Measurements from ENCODE around the gene CALCB.

The CALCB gene

GRCh38 chr11:15111215-15111614, 37.8 kb downstream of the CALCB start:
- H3K27ac ChIP-seq (ENCODE audit: extremely low read depth, low read depth, low read length), result no peak overlapping the region
- H3K9me3 ChIP-seq (ENCODE audit: control insufficient read depth, insufficient read depth, low read depth, low read length), result no peaks in the 10 kb centered on the region
- ChIA-PET CTCF (interaction anchor here (5.0 kb wide), 1 partner anchor 10 kb away, joined by 25 read pairs; no protein-coding TSS in a partner anchor), POLR2A (no interaction called here)
- H3K4me3 ChIP-seq (ENCODE audit: low read depth, low read length), result no peak overlapping the region
- TF ChIP-seq ZBTB17 (tag by site-specific recombination; IDR thresholded peaks at IDR 0.05), result no peak
- no peak for TF ChIP-seq ZNF692 (tag by site-specific recombination; IDR thresholded peaks at IDR 0.05)
- no peak for TF ChIP-seq ZNF394 (tag by site-specific recombination; IDR thresholded peaks at IDR 0.05; ENCODE audit: borderline replicate concordance)
- TF ChIP-seq ZNF2 (tag by site-specific recombination; IDR thresholded peaks at IDR 0.05), result no peak
- TF ChIP-seq GLIS2 (tag by site-specific recombination; IDR thresholded peaks at IDR 0.05), result no peak
- TF ChIP-seq GLI2 (tag by site-specific recombination; IDR thresholded peaks at IDR 0.05; ENCODE audit: borderline replicate concordance, low read depth), result no peak
- H3K4me1 ChIP-seq (ENCODE audit: control insufficient read depth, insufficient read depth, low read length), result no peaks in the 10 kb centered on the region
- H3K36me3 ChIP-seq (ENCODE audit: control insufficient read depth in 2 of 2, insufficient read depth in 1 of 2, low read length in 2 of 2), result no peaks in the 10 kb centered on the region

GRCh38 chr11:15112131-15112541, 38.7 kb downstream of the CALCB start:
- POLR2A ChIA-PET, result no interaction called here
- no peak overlapping the region for H3K27ac ChIP-seq (ENCODE audit: extremely low read depth, low read depth, low read length)

GRCh38 chr11:15113381-15113780, 40.0 kb downstream of the CALCB start:
- no peaks in the 10 kb centered on the region for H3K9me3 ChIP-seq (ENCODE audit: control insufficient read depth, insufficient read depth, low read depth, low read length)
- ChIA-PET CTCF (interaction anchor here (0.7 to 5.0 kb wide), 4 partner anchors 12 to 97 kb away, joined by 4 to 25 read pairs (median 4); no protein-coding TSS in a partner anchor), POLR2A (no interaction called here)
- no peak overlapping the region for H3K4me3 ChIP-seq (ENCODE audit: low read depth, low read length)
- no peaks in the 10 kb centered on the region for H3K36me3 ChIP-seq (ENCODE audit: control insufficient read depth in 2 of 2, insufficient read depth in 1 of 2, low read length in 2 of 2)
- H3K27ac ChIP-seq (ENCODE audit: extremely low read depth, low read depth, low read length), result no peak overlapping the region
- H3K4me1 ChIP-seq (ENCODE audit: control insufficient read depth, insufficient read depth, low read length), result no peaks in the 10 kb centered on the region
- TF ChIP-seq MZF1 (tag by site-specific recombination; IDR thresholded peaks at IDR 0.05; ENCODE audit: borderline replicate concordance) (no peak), ZFP3 (tag by site-specific recombination; IDR thresholded peaks at IDR 0.05; ENCODE audit: low read depth) (no peak), GLIS2 (tag by site-specific recombination; IDR thresholded peaks at IDR 0.05) (no peak), INSM2 (tag by site-specific recombination; IDR thresholded peaks at IDR 0.05) (no peak), ZBTB6 (tag by site-specific recombination; IDR thresholded peaks at IDR 0.05) (no peak), ZNF792 (tag by site-specific recombination; IDR thresholded peaks at IDR 0.05) (no peak), ZNF416 (tag by site-specific recombination; IDR thresholded peaks at IDR 0.05) (no peak), MEIS1 (CRISPR knock-in tag; IDR thresholded peaks at IDR 0.05; ENCODE audit: borderline replicate concordance) (no peak)

More at GRCh38 chr11:15112131-15112541, 38.7 kb downstream of the CALCB start:
- CTCF ChIA-PET, result interaction anchor here (0.7 to 5.0 kb wide), 2 partner anchors 11 to 14 kb away, joined by 3 to 25 read pairs; no protein-coding TSS in a partner anchor
- H3K36me3 ChIP-seq (ENCODE audit: control insufficient read depth in 2 of 2, insufficient read depth in 1 of 2, low read length in 2 of 2), result no peaks in the 10 kb centered on the region
- TF ChIP-seq ZNF133 (tag by site-specific recombination; IDR thresholded peaks at IDR 0.05), result no peak
- no peak for TF ChIP-seq ZEB2 (tag by site-specific recombination; IDR thresholded peaks at IDR 0.05)
- TF ChIP-seq ZNF747 (tag by site-specific recombination; IDR thresholded peaks at IDR 0.05), result no peak
- no peak for TF ChIP-seq BCL11B (tag by site-specific recombination; IDR thresholded peaks at IDR 0.05; ENCODE audit: low read depth)
- no peak for TF ChIP-seq IKZF3 (tag by site-specific recombination; IDR thresholded peaks at IDR 0.05)
- no peak for TF ChIP-seq ZSCAN5A (tag by site-specific recombination; IDR thresholded peaks at IDR 0.05)
- TF ChIP-seq KLF7 (tag by site-specific recombination; IDR thresholded peaks at IDR 0.05; ENCODE audit: borderline replicate concordance), result no peak
- no peak for TF ChIP-seq ZNF10 (tag by site-specific recombination; IDR thresholded peaks at IDR 0.05)
- no peak for TF ChIP-seq SETDB1 (IDR thresholded peaks at IDR 0.05; ENCODE audit: insufficient read length, low read length)
- no peak for TF ChIP-seq ZNF324 (tag by site-specific recombination; IDR thresholded peaks at IDR 0.05)
- TF ChIP-seq ZNF548 (tag by site-specific recombination; IDR thresholded peaks at IDR 0.05), result no peak
- TF ChIP-seq KLF16 (tag by site-specific recombination; IDR thresholded peaks at IDR 0.05), result no peak
- TF ChIP-seq PRDM1 (tag by site-specific recombination; IDR thresholded peaks at IDR 0.05), result no peak
- TF ChIP-seq ZNF561 (tag by site-specific recombination; IDR thresholded peaks at IDR 0.05; ENCODE audit: borderline replicate concordance), result no peak
- no peak for TF ChIP-seq ZNF416 (tag by site-specific recombination; IDR thresholded peaks at IDR 0.05)
- no peak for TF ChIP-seq ZSCAN23 (tag by site-specific recombination; IDR thresholded peaks at IDR 0.05)
- TF ChIP-seq ZNF292 (tag by site-specific recombination; IDR thresholded peaks at IDR 0.05; ENCODE audit: borderline replicate concordance, low read depth), result no peak
- no peak for TF ChIP-seq ZNF704 (tag by site-specific recombination; IDR thresholded peaks at IDR 0.05)
- TF ChIP-seq ZNF48 (tag by site-specific recombination; IDR thresholded peaks at IDR 0.05), result no peak
- no peak for TF ChIP-seq ZXDB (tag by site-specific recombination; IDR thresholded peaks at IDR 0.05)
- H3K9me3 ChIP-seq (ENCODE audit: control insufficient read depth, insufficient read depth, low read depth, low read length), result no peaks in the 10 kb centered on the region
- H3K4me3 ChIP-seq (ENCODE audit: low read depth, low read length), result no peak overlapping the region
- no peaks in the 10 kb centered on the region for H3K4me1 ChIP-seq (ENCODE audit: control insufficient read depth, insufficient read depth, low read length)

Measured in HEK293 (cell line).